Esophagus muscularis mucosa (tissue), 4 donors: Measurements from ENCODE around the gene GAS2L2. TPM values are rescaled to one million over a fixed set of nuclear protein-coding genes. Genes with fewer than 3 reads are reported as not detected.

ENCODE experiments used
- DNase-seq: peaks from one replicate; pipeline ENCODE4 v3.0.0-alpha.2; 2017; ENCODE audit errors: extremely low spot score
- H3K27ac ChIP-seq, 4 donors: fragments of 200-600 bp; sonication (generic); replicated peaks in 1 of 4; 1 replicate in 3 of 4; 2 replicates in 1 of 4; pipeline ENCODE4 v1.5.1; 2016 to 2019; ENCODE audit warnings: mild to moderate bottlenecking in 1 of 4
- H3K27me3 ChIP-seq, 4 donors: fragments of 200-600 bp; sonication (generic); one replicate each; pipeline versions ENCODE4 v1.5.1 to v1.6.0; 2016 to 2019
- H3K36me3 ChIP-seq, 4 donors: fragments of 200-600 bp; sonication (generic); one replicate each; pipeline ENCODE4 v1.5.1; 2016 to 2019
- H3K4me1 ChIP-seq, 4 donors: fragments of 200-600 bp; sonication (generic); one replicate each; pipeline ENCODE4 v1.5.1; 2016 to 2019
- H3K4me3 ChIP-seq, 4 donors: fragments of 200-600 bp; sonication (generic); 1 replicate in 2 of 4; 2 replicates in 2 of 4; pipeline ENCODE4 v1.5.1; 2016 to 2019; ENCODE audit warnings: mild to moderate bottlenecking in 4 of 4, moderate library complexity in 1 of 4
- H3K9me3 ChIP-seq, 4 donors: fragments of 200-600 bp; sonication (generic); 1 replicate in 3 of 4; 2 replicates in 1 of 4; pipeline ENCODE4 v1.5.1; 2016 to 2019
- CTCF ChIP-seq, 3 experiments: fragments of 200-600 bp in 2 of 3; fragments of 450-650 bp in 1 of 3; sonication (generic) in 2 of 3; IDR thresholded peaks; one replicate each; pipeline ENCODE4 v1.5.1; 2017 to 2019; ENCODE audit warnings: antibody characterized with exemption in 3 of 3, mild to moderate bottlenecking in 2 of 3, moderate library complexity in 1 of 3
- EP300 ChIP-seq: sonication (generic); formaldehyde crosslinking; IDR thresholded peaks from one replicate; pipeline ENCODE4 v1.6.1; 2017; ENCODE audit warnings: antibody characterized with exemption
- POLR2A ChIP-seq: fragments of 450-650 bp; IDR thresholded peaks from one replicate; pipeline ENCODE4 v1.6.1; 2017; ENCODE audit warnings: antibody characterized with exemption, moderate library complexity, mild to moderate bottlenecking, low read depth
- POLR2AphosphoS5 ChIP-seq, 2 donors: sonication (generic); formaldehyde crosslinking; IDR thresholded peaks; one replicate each; pipeline ENCODE4 v1.6.1; 2017; ENCODE audit warnings: antibody characterized with exemption in 2 of 2
- WGBS: methylation state at CpG from one replicate; pipeline ENCODE4 v1.1.5; 2018; 5-methylcytosine and 5-hydroxymethylcytosine counted together
- intact Hi-C: fragments of 100-400 bp; cut with DNase I; formaldehyde crosslinking; loops from one replicate; pipeline ENCODE4 v1.15.1; 2023
- total RNA-seq, 4 donors: library from RNA; depleted of rRNA; stranded (reverse); fragments of >200 nt; gene quantifications; one replicate each; pipeline versions ENCODE4 v1.1.0 to v1.2.1, GENCODE V29; 2016

GAS2L2 gene
- total RNA-seq, 4 donors from 2014 or later = 0.42 to 0.80 (median 0.48) TPM

GRCh38 chr17:35731239-35731916 is 21.7 kb downstream of the GAS2L2 start, which contains the start of gene RASL10B:
RASL10B (plus strand) TSS chr17:35731639; CDS start chr17:35735185, 3,546 bp downstream.
- intact Hi-C loops = no loop called here
- H3K27ac ChIP-seq = peak within 1 kb of the TSS; percentile 60 to 77 (median 68)

GRCh38 chr17:35730400-35731005 is 22.5 kb downstream of the GAS2L2 start:
- intact Hi-C loops = no loop called here
- H3K27me3 ChIP-seq = no peaks in the 10 kb centered on the region

More at GRCh38 chr17:35731239-35731916, 21.7 kb downstream of the GAS2L2 start, which contains the start of gene RASL10B:
- Histone ChIP-seq H3K27me3 (no peaks in the 10 kb centered on the region), H3K9me3 (no peaks in the 10 kb centered on the region), H3K36me3 (peaks cover 0 to 21% (median 2%) of the 10 kb centered on the region in 4 donors), H3K4me3 (peak within 1 kb of the TSS; percentile 69 to 88 (median 80)), H3K4me1 (peaks cover 20 to 73% (median 62%) of the 10 kb centered on the region in 4 donors)
- no CpG with 5 or more reads among the region's 44 CpGs for WGBS
- TF ChIP-seq POLR2A (no peak), POLR2AphosphoS5 (IDR thresholded peaks at IDR 0.05) (peak in 1 of 2 donors; percentile 51)
- peak; percentile 90 for DNase-seq

GRCh38 chr17:35729405-35729833 is 23.6 kb downstream of the GAS2L2 start:
- TF ChIP-seq CTCF (IDR thresholded peaks at IDR 0.05) = no peak
- no peak for TF ChIP-seq POLR2A
- no peak for TF ChIP-seq POLR2AphosphoS5 (IDR thresholded peaks at IDR 0.05)
- Histone ChIP-seq H3K9me3 (no peaks in the 10 kb centered on the region), H3K36me3 (peaks cover 11 to 40% (median 19%) of the 10 kb centered on the region in 4 donors), H3K4me1 (peaks cover 28 to 85% (median 74%) of the 10 kb centered on the region in 4 donors), H3K4me3 (no peak overlapping the region), H3K27me3 (no peaks in the 10 kb centered on the region), H3K27ac (no peak overlapping the region)
- intact Hi-C loops = no loop called here
- no peak for DNase-seq
- WGBS = 74% methylated on average over 4 of the region's 4 CpGs

More at GRCh38 chr17:35730400-35731005, 22.5 kb downstream of the GAS2L2 start:
- Histone ChIP-seq H3K4me3 (no peak overlapping the region), H3K9me3 (no peaks in the 10 kb centered on the region), H3K27ac (no peak overlapping the region), H3K4me1 (peaks cover 28 to 81% (median 71%) of the 10 kb centered on the region in 4 donors), H3K36me3 (peaks cover 0 to 29% (median 8%) of the 10 kb centered on the region in 4 donors)
- WGBS = 85% methylated on average over 10 of the region's 10 CpGs
- TF ChIP-seq POLR2AphosphoS5 (IDR thresholded peaks at IDR 0.05) = no peak
- no peak for TF ChIP-seq EP300
- no peak for TF ChIP-seq CTCF (IDR thresholded peaks at IDR 0.05)
- no peak for TF ChIP-seq POLR2A
- no peak for DNase-seq

GRCh38 chr17:35728551-35728950 is 24.5 kb downstream of the GAS2L2 start:
- no peaks in the 10 kb centered on the region for H3K27me3 ChIP-seq
- H3K9me3 ChIP-seq = no peaks in the 10 kb centered on the region
- H3K4me3 ChIP-seq = no peak overlapping the region
- H3K27ac ChIP-seq = peak overlapping the region in 3 of 4 donors; percentile 22 to 75 (median 66)
- intact Hi-C loops = no loop called here
- whole genome bisulfite sequencing = 50% methylated on average over 1 of the region's 3 CpGs
- no peak for DNase-seq
- no peak for TF ChIP-seq CTCF (IDR thresholded peaks at IDR 0.05)
- no peak for TF ChIP-seq EP300
- TF ChIP-seq POLR2AphosphoS5 (IDR thresholded peaks at IDR 0.05) = no peak
- TF ChIP-seq POLR2A = no peak
- peaks cover 19 to 49% (median 28%) of the 10 kb centered on the region in 4 donors for H3K36me3 ChIP-seq
- peaks cover 28 to 85% (median 74%) of the 10 kb centered on the region in 4 donors for H3K4me1 ChIP-seq

GRCh38 chr17:35727635-35728034 is 25.4 kb downstream of the GAS2L2 start:
- no peak for TF ChIP-seq EP300
- TF ChIP-seq CTCF (IDR thresholded peaks at IDR 0.05) = no peak
- TF ChIP-seq POLR2AphosphoS5 (IDR thresholded peaks at IDR 0.05) = no peak
- no peak for TF ChIP-seq POLR2A
- Histone ChIP-seq H3K36me3 (peaks cover 19 to 58% (median 36%) of the 10 kb centered on the region in 4 donors), H3K4me1 (peaks cover 28 to 77% (median 72%) of the 10 kb centered on the region in 4 donors), H3K27ac (peak overlapping the region; percentile 66 to 75 (median 66)), H3K4me3 (no peak overlapping the region), H3K27me3 (no peaks in the 10 kb centered on the region), H3K9me3 (no peaks in the 10 kb centered on the region)
- DNase-seq = no peak
- intact Hi-C loops = no loop called here
- WGBS = 75% methylated on average over 5 of the region's 5 CpGs
